ENCODE measurements around the gene MDM2. TPM values are rescaled to one million over a fixed set of nuclear protein-coding genes. Genes with fewer than 3 reads are reported as not detected.

Gene MDM2
- total RNA-seq, 4 donors from 2014 or later: 99.8 to 117 (median 107) TPM

DNA sequence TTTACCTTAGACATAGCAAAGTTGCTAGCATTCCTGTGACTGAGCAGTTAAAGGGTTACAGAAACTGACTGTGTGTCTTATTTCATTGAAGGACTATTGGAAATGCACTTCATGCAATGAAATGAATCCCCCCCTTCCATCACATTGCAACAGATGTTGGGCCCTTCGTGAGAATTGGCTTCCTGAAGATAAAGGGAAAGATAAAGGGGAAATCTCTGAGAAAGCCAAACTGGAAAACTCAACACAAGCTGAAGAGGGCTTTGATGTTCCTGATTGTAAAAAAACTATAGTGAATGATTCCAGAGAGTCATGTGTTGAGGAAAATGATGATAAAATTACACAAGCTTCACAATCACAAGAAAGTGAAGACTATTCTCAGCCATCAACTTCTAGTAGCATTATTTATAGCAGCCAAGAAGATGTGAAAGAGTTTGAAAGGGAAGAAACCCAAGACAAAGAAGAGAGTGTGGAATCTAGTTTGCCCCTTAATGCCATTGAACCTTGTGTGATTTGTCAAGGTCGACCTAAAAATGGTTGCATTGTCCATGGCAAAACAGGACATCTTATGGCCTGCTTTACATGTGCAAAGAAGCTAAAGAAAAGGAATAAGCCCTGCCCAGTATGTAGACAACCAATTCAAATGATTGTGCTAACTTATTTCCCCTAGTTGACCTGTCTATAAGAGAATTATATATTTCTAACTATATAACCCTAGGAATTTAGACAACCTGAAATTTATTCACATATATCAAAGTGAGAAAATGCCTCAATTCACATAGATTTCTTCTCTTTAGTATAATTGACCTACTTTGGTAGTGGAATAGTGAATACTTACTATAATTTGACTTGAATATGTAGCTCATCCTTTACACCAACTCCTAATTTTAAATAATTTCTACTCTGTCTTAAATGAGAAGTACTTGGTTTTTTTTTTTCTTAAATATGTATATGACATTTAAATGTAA is 31.5 kb downstream of the MDM2 start:
- TF ChIP-seq, protein P1, sequence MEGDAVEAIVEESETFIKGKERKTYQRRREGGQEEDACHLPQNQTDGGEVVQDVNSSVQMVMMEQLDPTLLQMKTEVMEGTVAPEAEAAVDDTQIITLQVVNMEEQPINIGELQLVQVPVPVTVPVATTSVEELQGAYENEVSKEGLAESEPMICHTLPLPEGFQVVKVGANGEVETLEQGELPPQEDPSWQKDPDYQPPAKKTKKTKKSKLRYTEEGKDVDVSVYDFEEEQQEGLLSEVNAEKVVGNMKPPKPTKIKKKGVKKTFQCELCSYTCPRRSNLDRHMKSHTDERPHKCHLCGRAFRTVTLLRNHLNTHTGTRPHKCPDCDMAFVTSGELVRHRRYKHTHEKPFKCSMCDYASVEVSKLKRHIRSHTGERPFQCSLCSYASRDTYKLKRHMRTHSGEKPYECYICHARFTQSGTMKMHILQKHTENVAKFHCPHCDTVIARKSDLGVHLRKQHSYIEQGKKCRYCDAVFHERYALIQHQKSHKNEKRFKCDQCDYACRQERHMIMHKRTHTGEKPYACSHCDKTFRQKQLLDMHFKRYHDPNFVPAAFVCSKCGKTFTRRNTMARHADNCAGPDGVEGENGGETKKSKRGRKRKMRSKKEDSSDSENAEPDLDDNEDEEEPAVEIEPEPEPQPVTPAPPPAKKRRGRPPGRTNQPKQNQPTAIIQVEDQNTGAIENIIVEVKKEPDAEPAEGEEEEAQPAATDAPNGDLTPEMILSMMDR (IDR thresholded peaks at IDR 0.05; ENCODE audit: low read depth): no peak

DNA sequence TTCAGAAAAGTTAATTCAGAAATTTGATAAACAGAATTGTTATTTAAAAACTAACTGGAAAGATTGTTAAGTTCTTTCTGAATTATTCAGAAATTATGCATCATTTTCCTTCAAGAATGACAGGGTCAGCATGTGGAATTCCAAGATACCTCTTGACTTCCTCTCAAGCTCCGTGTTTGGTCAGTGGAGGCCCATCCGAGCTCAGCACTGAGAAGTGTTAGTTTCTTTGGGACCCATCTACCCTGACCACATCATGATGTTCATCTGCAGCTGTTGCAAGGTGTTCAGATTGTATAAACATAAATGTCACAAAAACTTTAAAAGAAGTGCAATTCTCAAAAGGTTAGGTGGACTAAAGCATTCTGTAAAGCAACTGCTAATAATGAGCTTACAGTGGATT is 33.7 kb downstream of the MDM2 start:
- TF ChIP-seq, protein P1 (IDR thresholded peaks at IDR 0.05; ENCODE audit: low read depth): no peak

DNA sequence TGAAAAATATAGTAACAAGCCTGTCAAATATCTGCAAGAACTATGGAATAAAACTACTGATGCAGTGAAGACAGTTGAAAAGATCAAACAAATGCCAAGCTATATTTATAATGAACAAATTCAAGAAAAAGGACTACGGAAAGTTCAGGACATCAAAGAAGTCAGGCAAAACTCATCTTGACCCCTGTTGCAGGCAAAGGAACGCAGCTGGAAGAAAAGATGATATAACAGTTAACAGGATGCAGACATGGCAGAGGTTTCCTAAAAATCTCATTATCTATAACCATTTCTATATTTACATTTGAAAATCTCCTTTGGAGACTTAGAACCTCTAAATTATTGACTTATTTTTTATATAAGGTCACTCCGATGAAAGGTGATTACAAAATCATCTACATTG is 34.1 kb downstream of the MDM2 start:
- TF ChIP-seq, protein P1 (IDR thresholded peaks at IDR 0.05; ENCODE audit: low read depth): no peak

DNA sequence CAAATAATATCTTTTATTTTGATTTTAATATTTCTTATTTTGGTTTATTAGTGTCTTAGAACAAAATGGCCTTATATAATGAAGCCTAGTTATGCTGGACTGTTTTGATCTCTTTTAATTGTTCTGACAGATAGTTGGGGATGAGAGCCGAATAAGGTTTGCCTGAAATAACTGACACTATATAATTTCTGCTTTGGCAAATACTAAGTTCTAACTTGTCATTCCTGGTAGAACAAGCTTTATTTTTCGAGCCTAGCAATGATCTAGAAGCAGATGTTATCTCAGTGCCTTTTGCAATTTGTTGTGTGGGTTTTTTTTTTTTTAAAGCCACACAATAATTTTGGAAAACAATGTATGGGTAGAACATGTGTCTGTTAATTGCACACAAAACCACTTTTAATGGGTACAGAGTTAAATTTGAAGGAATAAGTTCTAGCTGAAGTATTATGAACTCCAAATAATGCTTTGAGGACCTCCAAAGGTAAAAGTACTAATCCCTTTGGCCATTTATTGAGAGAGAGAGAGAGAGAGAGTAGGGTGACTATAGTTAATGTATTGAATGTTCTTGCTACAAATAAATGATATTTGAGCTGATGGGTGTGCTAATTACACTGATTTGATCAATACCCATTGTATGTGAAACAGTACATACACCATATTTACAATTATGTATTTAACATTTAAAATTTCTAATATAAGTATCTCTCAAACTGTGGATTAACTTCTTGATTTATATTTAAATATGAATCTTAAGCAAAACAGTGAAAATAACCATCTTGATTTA is 35.0 kb downstream of the MDM2 start:
- TF ChIP-seq, protein P1 (IDR thresholded peaks at IDR 0.05; ENCODE audit: low read depth): no peak

DNA sequence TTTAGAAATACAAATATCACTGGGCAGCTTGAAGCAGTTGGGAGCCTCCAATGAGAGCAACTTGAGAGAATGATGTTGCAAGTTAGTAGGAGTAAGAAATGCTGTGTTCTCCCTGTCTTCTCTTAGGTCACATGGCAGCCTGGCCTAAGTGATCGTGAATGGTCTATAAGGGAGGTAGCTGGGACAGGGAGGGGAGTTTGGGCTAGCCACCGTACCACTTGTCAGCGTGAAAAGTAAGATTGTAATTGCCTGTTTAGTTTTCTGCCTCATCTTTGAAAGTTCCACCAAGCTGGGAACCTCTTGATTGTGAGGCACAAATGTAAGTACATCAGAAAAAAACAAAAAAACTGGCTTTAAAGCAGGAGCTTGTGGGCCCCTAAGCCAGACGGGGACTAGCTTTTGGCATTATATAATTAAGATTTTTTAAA is 36.4 kb downstream of the MDM2 start:
- TF ChIP-seq, protein P1 (IDR thresholded peaks at IDR 0.05; ENCODE audit: low read depth): no peak

DNA sequence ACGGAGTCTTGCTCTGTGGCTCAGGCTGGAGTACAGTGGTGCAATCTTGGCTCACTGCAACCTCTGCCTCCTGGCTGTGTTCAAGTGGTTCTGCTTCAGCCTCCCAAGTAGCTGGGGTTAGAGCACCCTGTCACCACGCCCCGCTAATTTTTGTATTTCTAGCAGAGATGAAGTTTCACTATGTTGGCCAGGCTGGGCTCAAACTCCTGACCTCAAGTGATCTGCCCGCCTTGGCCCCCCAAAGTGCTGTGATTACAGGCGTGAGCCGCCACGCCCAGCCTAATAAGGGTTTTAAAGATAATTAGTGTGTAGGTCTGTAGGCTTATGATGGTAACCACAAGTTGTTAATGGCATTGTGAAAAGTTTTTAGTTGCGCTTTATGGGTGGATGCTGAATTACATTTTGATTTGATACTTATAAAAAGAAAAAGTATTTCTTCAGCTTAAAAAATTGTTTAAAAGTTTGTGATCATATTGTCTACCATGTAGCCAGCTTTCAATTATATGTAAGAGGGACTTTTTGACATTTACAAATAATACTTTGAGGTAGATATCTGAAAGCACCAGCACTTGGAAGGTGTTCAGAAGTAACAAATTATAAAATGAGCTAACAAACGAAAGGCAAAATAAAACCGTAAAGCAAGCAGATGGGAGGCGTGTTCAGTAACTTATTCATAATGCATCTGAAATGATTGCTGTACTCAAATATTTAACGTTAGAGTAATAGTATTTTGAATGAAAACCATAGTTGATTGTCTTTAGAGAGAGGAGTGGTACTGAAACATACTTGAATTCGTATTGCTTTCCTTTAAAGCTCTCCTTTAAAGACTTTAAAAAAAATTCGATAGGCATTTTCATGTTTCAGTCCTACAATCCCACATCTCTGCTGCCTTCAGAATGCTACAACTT is 37.1 kb downstream of the MDM2 start:
- TF ChIP-seq, protein P1 (IDR thresholded peaks at IDR 0.05; ENCODE audit: low read depth): no peak
